ENCODE results near the gene SPATA1.

Gene SPATA1

GRCh38 chr1:84506002-84506728, at the start of gene SPATA1, which contains the start of gene GNG5:
SPATA1 (plus strand) TSS chr1:84506386; CDS start chr1:84516360, 9,974 bp downstream.
GNG5 (minus strand) TSS chr1:84506581; CDS start chr1:84506091, 490 bp downstream.
- no peak for TF ChIP-seq Cebpa-rat (IDR thresholded peaks at IDR 0.05)
- H3K9me3 ChIP-seq, result peaks cover 11% of the 10 kb centered on the region; the same call in 1 of the 2 replicates
- H4K20me1 ChIP-seq, result peaks cover 44% of the 10 kb centered on the region
- H3K4me2 ChIP-seq, result peak within 1 kb of the TSS; percentile 89
- H3K4me1 ChIP-seq, result peaks cover 42% of the 10 kb centered on the region
- H3K36me3 ChIP-seq, result peaks cover 22% of the 10 kb centered on the region
- no peaks in the 10 kb centered on the region for H3K27me3 ChIP-seq
- peak within 1 kb of the TSS; percentile 90 for H3K27ac ChIP-seq
- peak within 1 kb of the TSS; percentile 93 for H3K9ac ChIP-seq
- peak within 1 kb of the TSS; percentile 89 for H3K4me3 ChIP-seq

GRCh38 chr1:84462118-84462517, 44.1 kb upstream of the SPATA1 start:
- Histone ChIP-seq H3K36me3 (no peaks in the 10 kb centered on the region), H3K27ac (no peak overlapping the region), H3K4me3 (no peak overlapping the region), H3K4me2 (no peak overlapping the region), H3K9me3 (no peaks in the 10 kb centered on the region), H3K4me1 (no peaks in the 10 kb centered on the region), H3K27me3 (no peaks in the 10 kb centered on the region), H3K9ac (no peak overlapping the region), H4K20me1 (no peaks in the 10 kb centered on the region)
- no peak for TF ChIP-seq Cebpa-rat (IDR thresholded peaks at IDR 0.05)

DNA sequence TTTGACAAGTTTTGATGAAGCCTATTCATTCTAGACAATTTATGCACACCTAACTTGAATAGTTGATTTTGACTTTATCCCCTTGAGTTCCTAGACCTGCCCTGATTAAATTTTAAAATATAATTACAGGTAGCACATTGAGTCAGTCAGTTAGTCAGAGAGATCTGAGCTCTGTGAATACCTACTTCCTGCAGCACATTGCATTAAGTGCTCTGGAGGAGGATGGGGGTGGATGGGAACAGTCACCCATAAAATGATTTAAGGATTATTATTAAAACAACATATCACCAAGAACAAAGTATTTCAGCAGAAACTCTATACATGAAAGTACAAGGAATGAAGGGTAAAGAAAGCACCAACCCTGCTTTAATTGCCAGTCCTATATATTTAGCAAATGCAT, 38.9 kb upstream of the SPATA1 start:
- Histone ChIP-seq H4K20me1 (no peaks in the 10 kb centered on the region), H3K4me1 (no peaks in the 10 kb centered on the region), H3K9ac (no peak overlapping the region), H3K27me3 (no peaks in the 10 kb centered on the region), H3K36me3 (no peaks in the 10 kb centered on the region), H3K9me3 (no peaks in the 10 kb centered on the region), H3K4me2 (no peak overlapping the region), H3K4me3 (no peak overlapping the region), H3K27ac (no peak overlapping the region)
- TF ChIP-seq Cebpa-rat (IDR thresholded peaks at IDR 0.05), result no peak

GRCh38 chr1:84476225-84476624, 30.0 kb upstream of the SPATA1 start:
- TF ChIP-seq Cebpa-rat (IDR thresholded peaks at IDR 0.05), result no peak
- H3K9me3 ChIP-seq, result peaks cover 14% of the 10 kb centered on the region
- H3K36me3 ChIP-seq, result peaks cover 2% of the 10 kb centered on the region; the same call in 1 of the 2 replicates
- no peak overlapping the region for H3K4me3 ChIP-seq
- no peaks in the 10 kb centered on the region for H3K27me3 ChIP-seq
- no peak overlapping the region for H3K9ac ChIP-seq
- H3K4me1 ChIP-seq, result peaks cover 14% of the 10 kb centered on the region
- H3K27ac ChIP-seq, result no peak overlapping the region
- peaks cover 13% of the 10 kb centered on the region; the same call in 1 of the 2 replicates for H4K20me1 ChIP-seq
- H3K4me2 ChIP-seq, result no peak overlapping the region

GRCh38 chr1:84478876-84479868, 27.0 kb upstream of the SPATA1 start, which contains the start of gene RPF1:
RPF1 (plus strand) TSS chr1:84479266; CDS start chr1:84479282, 16 bp downstream.
- H3K4me1 ChIP-seq, result peaks cover 21% of the 10 kb centered on the region
- no peak for TF ChIP-seq Cebpa-rat (IDR thresholded peaks at IDR 0.05)
- H3K9me3 ChIP-seq, result peaks cover 14% of the 10 kb centered on the region
- peak within 1 kb of the TSS; percentile 88 for H3K4me2 ChIP-seq
- H3K27me3 ChIP-seq, result no peaks in the 10 kb centered on the region
- H4K20me1 ChIP-seq, result peaks cover 26% of the 10 kb centered on the region; the same call in 1 of the 2 replicates
- peak within 1 kb of the TSS; percentile 81 for H3K9ac ChIP-seq
- peak within 1 kb of the TSS; percentile 71 for H3K4me3 ChIP-seq
- H3K27ac ChIP-seq, result peak within 1 kb of the TSS; percentile 83
- H3K36me3 ChIP-seq, result peaks cover 28% of the 10 kb centered on the region

DNA sequence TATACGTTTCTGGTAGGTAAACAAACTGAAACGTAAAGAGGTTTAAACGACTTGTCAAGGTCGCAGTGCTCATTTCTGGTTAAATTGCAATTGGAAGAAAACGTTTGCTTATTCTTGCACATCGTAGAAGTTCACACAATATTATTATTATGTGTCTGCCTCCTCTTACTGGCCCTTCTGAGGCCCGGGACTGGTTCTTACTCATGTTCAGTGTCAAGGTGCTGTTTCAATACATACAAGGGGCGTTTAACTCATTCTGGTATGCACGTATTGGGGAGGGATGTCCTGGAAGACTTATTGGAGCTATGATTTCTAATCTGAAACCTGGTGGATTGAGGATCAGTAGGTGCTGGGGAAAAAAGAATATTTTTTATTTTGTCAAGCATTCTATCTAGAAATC, 26.2 kb upstream of the SPATA1 start:
- peak overlapping the region; percentile 83 for H3K27ac ChIP-seq
- no peak for TF ChIP-seq Cebpa-rat (IDR thresholded peaks at IDR 0.05)
- H4K20me1 ChIP-seq, result peaks cover 26% of the 10 kb centered on the region; the same call in 1 of the 2 replicates

DNA sequence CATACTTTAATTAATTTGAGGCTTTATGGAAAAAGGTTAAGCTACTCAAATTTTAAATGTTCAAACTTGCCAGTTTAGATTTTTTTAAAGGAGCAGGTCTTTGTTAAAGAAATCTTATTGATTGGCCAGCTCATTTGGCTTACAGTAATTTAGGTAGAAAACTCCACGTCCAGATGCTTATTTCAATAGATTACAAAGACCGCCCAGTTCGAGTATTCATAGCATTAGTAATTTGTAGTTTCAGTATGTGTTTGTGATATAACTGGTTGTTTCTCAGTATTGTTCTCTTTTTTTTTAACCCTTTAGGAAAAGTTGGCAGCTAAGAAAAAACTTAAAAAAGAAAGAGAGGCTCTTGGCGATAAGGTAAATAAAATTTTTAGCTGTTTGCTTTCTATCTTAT, 25.5 kb upstream of the SPATA1 start:
- H3K27ac ChIP-seq, result no peak overlapping the region
- H3K4me2 ChIP-seq, result peak overlapping the region; percentile 88
- H3K4me3 ChIP-seq, result peak overlapping the region; percentile 71
- peaks cover 26% of the 10 kb centered on the region; the same call in 1 of the 2 replicates for H4K20me1 ChIP-seq
- H3K9me3 ChIP-seq, result peaks cover 21% of the 10 kb centered on the region
- H3K36me3 ChIP-seq, result peaks cover 43% of the 10 kb centered on the region
- H3K4me1 ChIP-seq, result peaks cover 21% of the 10 kb centered on the region
- no peaks in the 10 kb centered on the region for H3K27me3 ChIP-seq
- no peak for TF ChIP-seq Cebpa-rat (IDR thresholded peaks at IDR 0.05)
- 0 out of 2 replicates have a peak overlapping the region, but pooled peaks have one; percentile 81 for H3K9ac ChIP-seq

More for the DNA sequence above, 26.2 kb upstream of the SPATA1 start:
- Histone ChIP-seq H3K9me3 (peaks cover 16% of the 10 kb centered on the region), H3K27me3 (no peaks in the 10 kb centered on the region), H3K36me3 (peaks cover 36% of the 10 kb centered on the region), H3K4me2 (peak overlapping the region; percentile 88), H3K4me3 (peak overlapping the region; percentile 71), H3K9ac (peak overlapping the region; percentile 81), H3K4me1 (peaks cover 21% of the 10 kb centered on the region)

GRCh38 chr1:84481317-84481716, 24.9 kb upstream of the SPATA1 start:
- Histone ChIP-seq H3K36me3 (peaks cover 49% of the 10 kb centered on the region), H3K27ac (no peak overlapping the region), H3K9me3 (peaks cover 21% of the 10 kb centered on the region), H3K27me3 (no peaks in the 10 kb centered on the region), H3K4me1 (peaks cover 21% of the 10 kb centered on the region), H4K20me1 (peaks cover 26% of the 10 kb centered on the region; the same call in 1 of the 2 replicates), H3K9ac (no peak overlapping the region), H3K4me2 (peak overlapping the region; percentile 88), H3K4me3 (no peak overlapping the region)
- no peak for TF ChIP-seq Cebpa-rat (IDR thresholded peaks at IDR 0.05)

DNA sequence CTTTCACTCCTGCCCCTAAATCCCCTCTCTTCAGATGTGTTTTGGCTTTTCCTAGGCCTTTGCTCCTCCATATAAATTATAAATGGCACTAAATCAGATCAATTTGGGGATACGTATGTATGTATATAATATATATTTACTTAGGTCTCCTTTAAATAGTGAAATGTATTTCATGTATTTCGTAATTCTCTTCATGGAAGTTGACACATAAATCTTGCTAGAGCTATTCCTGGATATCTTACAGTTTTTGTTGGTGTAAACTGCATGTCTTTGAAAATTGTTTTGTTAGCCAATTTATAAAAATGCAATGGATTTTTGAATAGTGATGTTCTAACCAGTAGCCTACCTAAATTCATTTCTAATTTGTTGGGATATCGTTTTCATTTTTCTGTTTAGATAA, 18.1 kb upstream of the SPATA1 start:
- no peak overlapping the region for H3K4me3 ChIP-seq
- H3K4me2 ChIP-seq, result no peak overlapping the region

More for the DNA sequence above, 18.1 kb upstream of the SPATA1 start:
- peaks cover 76% of the 10 kb centered on the region for H3K36me3 ChIP-seq
- H3K4me1 ChIP-seq, result no peaks in the 10 kb centered on the region
- no peak overlapping the region for H3K27ac ChIP-seq
- no peak overlapping the region for H3K9ac ChIP-seq
- peaks cover 7% of the 10 kb centered on the region; the same call in 1 of the 2 replicates for H3K9me3 ChIP-seq
- TF ChIP-seq Cebpa-rat (IDR thresholded peaks at IDR 0.05), result no peak
- no peaks in the 10 kb centered on the region for H3K27me3 ChIP-seq
- peaks cover 14% of the 10 kb centered on the region for H4K20me1 ChIP-seq
